RPMI8226 (cell line): Measurements from ENCODE around the gene MICAL2.

Experiments
- DNase-seq: peaks from one replicate; pipeline ENCODE4 v3.0.0-alpha.2; 2015

Gene MICAL2

DNA sequence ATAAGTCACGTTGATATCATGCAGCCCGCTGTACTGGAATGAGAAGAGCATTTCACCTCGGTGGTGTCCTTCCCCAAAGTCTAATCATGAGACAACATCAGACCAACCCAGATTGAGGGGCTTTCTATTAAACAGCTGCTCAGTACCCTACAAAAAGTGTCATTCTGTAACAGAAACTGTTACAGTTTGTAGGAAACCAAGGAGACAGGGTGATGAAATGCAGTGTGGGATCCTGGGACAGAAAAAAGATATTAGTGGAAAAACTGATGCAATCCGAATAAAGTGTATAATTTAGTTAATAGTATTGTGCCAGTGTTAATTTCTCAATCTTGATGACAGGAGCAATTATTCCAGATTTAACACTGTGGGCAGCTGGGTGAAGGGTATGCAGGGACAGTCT lies 128.0 kb downstream of the MICAL2 start:
- no peak for DNase-seq

DNA sequence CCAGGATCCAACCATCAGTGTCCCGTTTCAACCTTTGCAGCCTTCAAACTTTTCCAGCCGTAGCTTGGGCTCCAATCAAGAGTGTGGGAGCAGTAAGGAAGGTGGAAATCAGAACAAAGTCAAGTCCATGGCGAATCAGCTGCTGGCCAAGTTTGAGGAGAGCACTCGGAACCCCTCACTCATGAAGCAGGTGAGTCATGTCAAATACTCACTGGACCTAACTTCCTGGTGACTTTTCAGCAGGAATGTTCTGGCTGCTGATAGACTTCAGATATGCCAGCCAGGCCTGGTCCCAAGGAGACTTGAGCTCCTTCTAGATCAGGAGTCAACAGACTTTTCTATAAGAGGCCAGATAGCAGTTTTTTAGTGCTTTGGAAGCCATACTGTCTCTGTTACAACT lies 129.0 kb downstream of the MICAL2 start:
- DNase-seq, result no peak

DNA sequence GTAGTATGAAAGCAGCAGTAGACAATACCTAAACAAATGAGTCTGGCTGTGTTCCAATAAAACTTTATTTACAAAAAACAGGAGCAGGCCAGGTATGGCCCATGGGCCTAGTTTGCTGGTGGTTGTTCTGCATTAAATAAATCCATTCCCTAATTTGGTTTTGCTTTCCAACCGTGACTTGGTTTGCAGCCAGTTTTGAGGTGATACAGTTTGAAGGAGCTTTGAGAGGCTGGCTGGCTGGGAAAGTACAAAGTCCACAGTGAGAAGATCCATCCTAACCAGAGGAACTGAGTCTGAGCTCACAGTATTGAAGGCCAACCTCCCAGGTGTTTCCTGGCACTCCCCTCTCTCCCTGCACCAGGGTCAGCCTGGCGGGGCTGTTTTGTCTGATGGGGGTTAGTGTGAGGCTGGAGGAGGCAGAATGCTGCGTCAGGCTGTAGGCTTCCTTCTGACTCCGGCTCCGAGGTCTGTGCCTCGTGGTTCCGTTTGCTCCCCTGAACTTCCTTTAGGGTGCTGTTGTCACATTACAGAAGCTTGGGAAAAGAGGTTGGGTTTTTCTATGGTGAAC lies 129.5 kb downstream of the MICAL2 start:
- DNase-seq, result peak; percentile 93

GRCh38 chr11:12240677-12241076 lies 130.3 kb downstream of the MICAL2 start:
- DNase-seq, result no peak

DNA sequence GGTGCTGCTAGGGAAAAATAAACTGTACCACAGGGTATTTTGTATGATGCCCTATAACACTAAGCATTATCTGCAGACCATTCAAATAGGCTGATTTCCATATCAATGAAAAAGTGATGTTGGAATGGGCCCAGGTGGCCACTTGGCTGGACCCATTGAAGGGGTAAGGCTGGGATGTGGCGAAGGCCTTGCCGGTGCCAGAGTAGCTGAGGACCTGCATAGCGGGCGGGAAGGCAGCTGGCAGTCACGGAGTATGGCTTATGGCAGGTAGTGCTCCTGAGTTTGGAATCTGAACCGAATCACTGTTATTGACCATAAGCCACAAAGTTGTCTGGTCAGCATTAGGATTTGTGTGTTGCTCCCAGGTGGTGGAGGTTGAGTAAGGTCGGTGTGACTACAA lies 131.0 kb downstream of the MICAL2 start:
- peak; percentile 76 for DNase-seq

DNA sequence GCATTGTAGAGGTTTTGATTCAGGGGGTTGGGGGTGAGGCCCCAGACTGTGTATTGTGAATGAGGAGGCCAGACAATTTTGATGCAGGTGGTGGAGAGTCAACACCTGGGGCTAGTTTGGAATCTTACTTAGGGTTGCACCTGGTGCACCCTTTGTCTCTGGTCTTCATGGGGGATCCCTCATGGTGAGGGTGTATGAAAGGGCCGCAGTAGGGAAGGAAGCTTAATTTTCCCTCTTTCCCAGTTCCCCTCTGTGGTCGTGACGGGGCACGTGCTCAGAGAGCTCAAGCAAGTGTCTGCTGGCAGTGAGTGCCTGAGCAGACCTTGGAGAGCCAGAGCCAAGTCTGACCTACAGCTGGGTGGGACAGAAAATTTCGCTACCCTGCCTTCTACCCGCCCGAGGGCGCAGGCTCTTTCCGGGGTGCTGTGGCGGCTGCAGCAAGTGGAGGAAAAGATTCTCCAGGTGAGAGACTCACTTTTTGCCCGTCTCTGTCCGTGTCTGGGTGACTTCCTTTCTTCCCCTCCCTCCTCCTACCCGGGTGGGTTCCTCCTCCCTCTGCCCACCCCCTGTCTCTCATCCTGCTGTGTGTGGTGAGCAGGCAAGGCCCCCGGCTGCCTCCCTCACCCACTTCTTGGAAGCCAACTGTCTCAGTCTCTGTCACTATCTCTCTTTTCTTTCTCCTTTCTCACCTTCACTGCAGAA lies 131.7 kb downstream of the MICAL2 start:
- peak; percentile 81 for DNase-seq

- DNase-seq, result no peak
Measured at GRCh38 chr11:12242966-12243365, 132.6 kb downstream of the MICAL2 start.

DNA sequence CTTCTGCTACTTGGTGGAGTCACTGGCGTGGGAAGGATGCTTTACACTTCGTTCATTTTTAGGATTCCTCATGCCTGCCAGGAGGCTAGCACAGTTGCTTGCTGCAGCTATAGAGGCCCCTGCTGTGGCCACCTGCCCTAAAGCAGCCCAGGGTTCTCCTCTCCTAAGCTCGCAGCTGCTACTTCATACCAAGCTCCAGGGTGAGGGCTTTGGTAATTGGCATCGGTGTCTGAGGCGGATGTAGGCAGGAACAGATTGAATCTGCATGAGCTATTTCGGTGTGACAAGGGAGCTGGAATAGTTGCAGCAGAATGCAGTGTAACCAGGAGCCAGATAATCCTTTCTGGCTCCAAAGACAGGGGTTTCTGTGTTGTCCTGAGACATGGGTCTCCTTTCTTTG lies 133.1 kb downstream of the MICAL2 start:
- DNase-seq, result peak; percentile 63

GRCh38 chr11:12243911-12244550 lies 133.6 kb downstream of the MICAL2 start:
- DNase-seq, result no peak

DNA sequence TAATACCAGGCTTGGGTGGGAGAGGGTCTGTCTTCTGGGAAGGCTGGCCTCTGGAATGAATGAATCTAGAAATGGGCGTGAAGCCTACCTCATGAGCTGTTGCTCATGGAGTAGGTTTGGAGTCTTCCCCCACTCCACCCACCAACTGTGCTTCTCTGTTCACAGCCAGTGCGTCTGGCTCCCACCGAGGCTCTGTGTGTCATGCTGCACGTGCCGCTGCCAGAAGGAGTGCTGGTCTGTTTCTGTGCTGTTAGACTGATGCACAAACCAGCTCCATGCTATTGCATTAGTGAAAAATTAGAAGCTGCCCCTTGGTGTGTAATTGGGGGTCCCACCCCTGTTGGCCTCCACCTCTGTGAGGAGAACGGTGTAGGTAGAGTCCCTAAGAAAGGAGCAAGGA lies 134.7 kb downstream of the MICAL2 start:
- peak; percentile 64 for DNase-seq

GRCh38 chr11:12245549-12246016 lies 135.2 kb downstream of the MICAL2 start:
- DNase-seq, result peak; percentile 88

- DNase-seq, result peak; percentile 64
Measured at GRCh38 chr11:12246147-12246546, 135.8 kb downstream of the MICAL2 start.

DNA sequence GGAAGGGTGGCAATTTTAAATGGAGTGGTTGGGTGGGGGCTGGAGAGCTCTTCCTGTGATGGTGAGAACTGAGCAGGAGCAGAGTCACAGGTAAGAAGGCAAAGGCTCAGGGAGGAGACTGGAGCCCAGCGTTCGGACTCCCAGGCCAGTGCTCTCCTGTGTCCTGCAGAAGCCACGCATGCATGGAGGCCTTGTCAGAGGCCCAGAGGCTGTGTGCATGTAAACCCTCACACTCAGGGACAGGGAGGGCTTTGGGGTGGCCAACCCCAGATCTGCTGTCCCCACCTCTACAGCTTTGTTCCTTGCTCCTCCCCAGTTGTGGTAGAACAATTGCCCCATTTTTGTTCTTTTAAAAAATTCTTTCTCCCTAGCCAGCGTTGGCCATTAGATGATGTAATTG lies 136.6 kb downstream of the MICAL2 start:
- DNase-seq, result no peak

GRCh38 chr11:12247543-12248254 lies 137.3 kb downstream of the MICAL2 start:
- DNase-seq, result no peak

GRCh38 chr11:12248330-12248729 lies 137.9 kb downstream of the MICAL2 start:
- DNase-seq, result peak; percentile 50

DNA sequence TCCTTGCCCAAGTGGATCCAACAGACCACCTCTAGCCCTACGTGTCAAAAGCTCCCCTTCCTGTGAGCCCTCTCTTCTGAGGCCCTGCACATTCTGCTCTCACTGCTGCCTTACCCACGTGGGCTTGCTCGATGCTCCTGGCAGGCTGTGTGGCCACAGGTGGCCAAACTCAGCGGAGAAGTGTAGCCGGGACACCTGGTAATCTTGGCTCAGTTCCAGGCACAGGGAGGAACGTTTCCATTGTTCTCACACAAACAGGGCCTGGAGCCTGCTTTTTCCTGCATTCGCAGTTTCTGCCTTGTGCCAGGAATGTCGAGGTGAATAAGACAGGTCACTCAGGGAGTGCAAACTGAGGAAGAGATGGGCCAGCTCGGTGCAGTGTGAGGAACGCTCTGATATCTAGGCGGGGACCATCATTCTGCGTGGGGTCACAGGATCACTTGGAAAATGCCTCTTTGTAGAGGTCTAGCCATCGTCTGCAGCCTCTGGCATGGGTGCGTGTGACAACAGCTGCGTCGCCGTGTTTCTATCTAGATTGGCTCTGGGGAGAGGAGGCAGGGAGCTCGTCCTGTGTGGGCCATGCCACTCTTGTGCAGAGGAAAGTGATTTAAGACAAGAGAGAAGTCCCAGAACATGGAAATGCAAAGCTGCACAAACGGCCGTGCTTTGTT lies 139.3 kb downstream of the MICAL2 start:
- peak; percentile 95 for DNase-seq

DNA sequence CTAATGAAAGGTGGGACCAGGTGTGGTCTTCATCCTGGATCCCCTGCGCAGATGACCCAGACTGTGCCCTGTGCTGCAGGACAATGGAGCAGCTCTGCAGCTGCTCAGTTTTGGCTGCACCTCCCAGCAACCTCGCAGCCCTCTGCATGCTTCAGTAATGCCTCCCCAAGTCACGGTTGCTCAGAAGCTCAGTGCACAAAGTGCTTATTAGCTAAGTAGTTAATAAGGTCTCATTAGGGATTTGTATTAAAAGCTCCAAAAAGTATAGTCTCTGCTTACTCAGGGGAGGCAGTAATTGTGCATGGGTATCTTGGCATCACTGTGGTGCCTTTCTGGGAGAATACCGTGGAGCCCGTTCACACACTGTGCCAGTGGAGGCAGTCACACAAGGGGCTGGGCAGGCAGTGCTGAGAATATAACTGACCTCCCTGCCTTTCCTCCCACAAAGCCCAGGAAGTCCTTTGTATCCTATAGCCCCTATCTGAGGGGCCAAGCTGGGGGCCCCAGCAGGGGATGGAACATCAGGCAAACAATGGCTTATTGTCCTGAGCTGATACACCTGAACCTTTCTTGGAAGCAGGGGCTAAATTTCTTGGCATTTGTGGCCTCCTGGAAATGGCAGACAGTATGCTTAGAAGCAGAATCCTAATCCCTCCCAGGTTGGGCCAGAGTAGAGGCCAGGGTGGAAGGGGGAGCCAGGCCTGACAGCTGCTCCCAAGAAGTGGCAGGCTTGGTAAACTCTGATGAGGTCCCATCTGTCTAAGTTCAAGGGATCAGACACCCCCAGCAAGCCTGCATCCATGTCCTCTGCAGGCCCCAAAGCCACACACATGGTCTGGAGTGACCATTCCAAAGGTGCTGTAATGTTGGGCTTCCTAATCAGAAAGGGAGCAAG lies 141.5 kb downstream of the MICAL2 start:
- no peak for DNase-seq

GRCh38 chr11:12253843-12254281 lies 143.5 kb downstream of the MICAL2 start:
- DNase-seq, result no peak

DNA sequence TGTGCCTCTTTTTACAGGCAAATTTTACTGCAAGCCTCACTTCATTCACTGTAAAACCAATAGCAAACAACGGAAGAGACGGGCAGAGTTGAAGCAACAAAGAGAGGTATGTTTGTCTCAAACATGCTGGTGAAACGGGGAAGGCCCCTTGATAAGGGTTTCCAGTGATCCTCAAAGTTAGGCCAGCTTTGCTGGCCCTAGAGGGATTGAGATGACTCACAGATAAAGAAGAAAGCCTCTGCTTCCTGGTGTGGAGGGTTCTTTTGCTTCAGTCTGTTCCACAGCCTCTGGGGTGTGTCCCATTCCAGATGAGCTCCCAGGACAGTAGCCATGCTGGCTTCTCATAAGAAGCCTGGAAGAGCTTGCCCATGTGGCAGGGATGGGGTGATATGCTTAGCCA lies 148.1 kb downstream of the MICAL2 start:
- no peak for DNase-seq

- no peak for DNase-seq
Measured at GRCh38 chr11:12259956-12260355, 149.6 kb downstream of the MICAL2 start.

DNA sequence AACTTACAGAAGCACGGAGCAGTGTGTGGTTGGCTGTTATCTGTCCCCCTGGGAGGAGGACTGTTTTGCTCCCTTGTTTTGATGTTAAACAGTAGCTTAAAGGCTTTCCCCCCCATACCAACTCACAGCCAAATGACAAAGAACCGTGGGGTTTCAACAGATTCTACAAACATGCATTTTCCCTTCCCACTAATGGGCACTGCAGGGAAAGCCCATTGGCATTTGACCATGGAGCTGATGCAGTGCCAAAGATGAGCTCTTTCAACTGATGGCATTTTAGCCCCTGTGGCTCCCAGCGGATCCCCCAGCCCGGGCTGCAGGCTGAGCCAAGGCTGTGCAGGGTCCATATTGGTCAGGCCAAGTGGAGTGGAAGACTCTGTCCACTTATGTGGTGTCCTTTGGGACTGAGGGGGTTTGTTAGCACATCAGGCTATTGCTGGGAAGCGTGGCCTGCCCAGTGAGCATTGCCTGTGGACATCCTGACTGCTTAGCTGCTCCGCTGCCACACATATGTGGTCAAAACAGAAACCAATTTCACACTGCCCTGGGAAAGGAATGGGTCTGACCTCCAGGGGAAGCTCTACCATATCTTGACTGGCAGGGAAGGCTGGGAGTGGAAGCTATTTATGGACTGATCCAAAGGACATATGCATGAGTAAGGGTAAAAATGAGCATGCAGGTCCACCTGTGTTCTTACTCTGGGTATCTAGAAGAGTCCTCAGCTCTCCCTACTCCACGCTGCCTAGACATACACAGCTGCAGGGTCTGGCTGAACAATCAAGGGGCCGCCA lies 150.5 kb downstream of the MICAL2 start:
- DNase-seq, result no peak
